OCI-LY1 (cell line): ENCODE data around the gene CYP51A1.
"Not testable (repeated sequence)": the region's sequence is repeated elsewhere in the genome, so short reads cannot be mapped to it uniquely, and the experiment has no call there.

Experiments used
- EZH2 ChIP-seq: fragments of 200-600 bp; sonication (generic), shearing (Covaris generic); IDR thresholded peaks from 2 replicates; pipeline ENCODE4 v1.8.0; 2017; ENCODE audit warnings: borderline replicate concordance, mixed run types, mild to moderate bottlenecking, antibody characterized with exemption, low read length, moderate library complexity, mixed read lengths
- TF ChIP-seq, protein P1 (sequence below): fragments of 200-600 bp; sonication (generic), shearing (Covaris generic); IDR thresholded peaks from 2 replicates; pipeline ENCODE4 v1.5.1; 2017; ENCODE audit warnings: mild to moderate bottlenecking, antibody characterized with exemption, low read length, moderate library complexity, mixed read lengths

DNA sequence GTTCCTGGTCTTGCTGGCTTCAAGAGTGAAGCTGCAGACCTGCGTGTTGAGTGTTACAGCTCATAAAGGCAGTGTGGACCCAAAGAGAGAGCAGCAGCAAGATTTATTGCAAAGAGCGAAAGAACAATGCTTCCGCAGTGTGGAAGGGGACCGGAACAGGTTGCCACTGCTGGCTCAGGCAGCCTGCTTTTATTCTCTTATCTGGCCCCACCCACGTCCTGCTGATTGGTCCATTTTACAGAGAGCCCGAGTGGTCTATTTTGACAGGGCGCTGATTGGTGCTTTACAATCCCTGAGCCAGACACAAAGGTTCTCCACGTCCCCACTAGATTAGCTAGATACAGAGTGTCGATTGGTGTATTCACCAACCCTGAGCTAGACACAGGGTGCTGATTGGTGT, 8.5 kb upstream of the CYP51A1 start:
- TF ChIP-seq, protein P1, sequence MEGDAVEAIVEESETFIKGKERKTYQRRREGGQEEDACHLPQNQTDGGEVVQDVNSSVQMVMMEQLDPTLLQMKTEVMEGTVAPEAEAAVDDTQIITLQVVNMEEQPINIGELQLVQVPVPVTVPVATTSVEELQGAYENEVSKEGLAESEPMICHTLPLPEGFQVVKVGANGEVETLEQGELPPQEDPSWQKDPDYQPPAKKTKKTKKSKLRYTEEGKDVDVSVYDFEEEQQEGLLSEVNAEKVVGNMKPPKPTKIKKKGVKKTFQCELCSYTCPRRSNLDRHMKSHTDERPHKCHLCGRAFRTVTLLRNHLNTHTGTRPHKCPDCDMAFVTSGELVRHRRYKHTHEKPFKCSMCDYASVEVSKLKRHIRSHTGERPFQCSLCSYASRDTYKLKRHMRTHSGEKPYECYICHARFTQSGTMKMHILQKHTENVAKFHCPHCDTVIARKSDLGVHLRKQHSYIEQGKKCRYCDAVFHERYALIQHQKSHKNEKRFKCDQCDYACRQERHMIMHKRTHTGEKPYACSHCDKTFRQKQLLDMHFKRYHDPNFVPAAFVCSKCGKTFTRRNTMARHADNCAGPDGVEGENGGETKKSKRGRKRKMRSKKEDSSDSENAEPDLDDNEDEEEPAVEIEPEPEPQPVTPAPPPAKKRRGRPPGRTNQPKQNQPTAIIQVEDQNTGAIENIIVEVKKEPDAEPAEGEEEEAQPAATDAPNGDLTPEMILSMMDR: not testable (repeated sequence)
- not testable (repeated sequence) for TF ChIP-seq EZH2
